Measurements from ENCODE around the gene LRRC8C. TPM values are rescaled to one million over a fixed set of nuclear protein-coding genes. Genes with fewer than 3 reads are reported as not detected.
A peak's percentile ranks its signal among the peaks of the same experiment; 100 is the strongest.
"Not testable (repeated sequence)": the region's sequence is repeated elsewhere in the genome, so short reads cannot be mapped to it uniquely, and the experiment has no call there.

The LRRC8C gene
- 22.9 TPM for total RNA-seq
- long read RNA-seq, full-length matches to known transcripts, result 20 of 33 reads
- long read RNA-seq, partial matches to known transcripts, result 12 of 33 reads
- long read RNA-seq, other reads (novel, unspliced or antisense), result 1 of 33 reads

GRCh38 chr1:89632657-89633247 lies at the start of gene LRRC8C:
TSS of gene LRRC8C (plus strand) at chr1:89633120. CDS start at chr1:89686474, 53,354 bp downstream.
- DNase-seq (ENCODE audit: low spot score), result peak; percentile 96

DNA sequence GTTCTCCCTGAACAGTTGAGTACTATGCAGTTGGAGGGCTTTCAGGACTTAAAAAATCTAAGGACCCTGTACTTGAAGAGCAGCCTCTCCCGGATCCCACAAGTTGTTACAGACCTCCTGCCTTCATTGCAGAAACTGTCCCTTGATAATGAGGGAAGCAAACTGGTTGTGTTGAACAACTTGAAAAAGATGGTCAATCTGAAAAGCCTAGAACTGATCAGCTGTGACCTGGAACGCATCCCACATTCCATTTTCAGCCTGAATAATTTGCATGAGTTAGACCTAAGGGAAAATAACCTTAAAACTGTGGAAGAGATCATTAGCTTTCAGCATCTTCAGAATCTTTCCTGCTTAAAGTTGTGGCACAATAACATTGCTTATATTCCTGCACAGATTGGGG lies 48.7 kb upstream of the LRRC8C start:
- DNase-seq (ENCODE audit: low spot score), result no peak

- DNase-seq (ENCODE audit: low spot score), result no peak
These were observed 48.1 kb upstream of the LRRC8C start for GRCh38 chr1:89584781-89585180.

DNA sequence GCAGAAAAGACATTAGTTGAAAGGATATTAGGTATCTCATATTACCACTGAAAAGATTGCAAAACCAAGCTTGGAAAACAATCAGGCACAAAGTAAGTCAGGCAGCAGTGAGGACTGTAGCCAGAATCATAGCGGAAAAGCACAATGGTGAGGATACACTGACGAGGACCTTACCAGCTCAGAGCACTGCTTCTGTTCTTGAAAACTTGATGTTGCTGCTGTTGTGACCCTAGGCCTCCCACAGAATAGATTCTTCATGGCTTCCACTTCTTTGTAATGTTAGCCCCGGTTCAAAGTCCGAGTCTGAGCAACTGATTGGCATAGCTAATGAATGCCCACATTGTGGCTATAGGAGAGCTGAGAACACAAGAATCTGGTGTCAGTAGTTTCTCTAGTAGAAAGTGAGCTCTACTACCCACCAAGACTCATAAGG lies 45.2 kb upstream of the LRRC8C start:
- no peak for DNase-seq (ENCODE audit: low spot score)

- DNase-seq (ENCODE audit: low spot score), result no peak
These were observed 44.4 kb upstream of the LRRC8C start for GRCh38 chr1:89588480-89588879.

GRCh38 chr1:89589515-89589914 lies 43.4 kb upstream of the LRRC8C start:
- DNase-seq (ENCODE audit: low spot score), result no peak

DNA sequence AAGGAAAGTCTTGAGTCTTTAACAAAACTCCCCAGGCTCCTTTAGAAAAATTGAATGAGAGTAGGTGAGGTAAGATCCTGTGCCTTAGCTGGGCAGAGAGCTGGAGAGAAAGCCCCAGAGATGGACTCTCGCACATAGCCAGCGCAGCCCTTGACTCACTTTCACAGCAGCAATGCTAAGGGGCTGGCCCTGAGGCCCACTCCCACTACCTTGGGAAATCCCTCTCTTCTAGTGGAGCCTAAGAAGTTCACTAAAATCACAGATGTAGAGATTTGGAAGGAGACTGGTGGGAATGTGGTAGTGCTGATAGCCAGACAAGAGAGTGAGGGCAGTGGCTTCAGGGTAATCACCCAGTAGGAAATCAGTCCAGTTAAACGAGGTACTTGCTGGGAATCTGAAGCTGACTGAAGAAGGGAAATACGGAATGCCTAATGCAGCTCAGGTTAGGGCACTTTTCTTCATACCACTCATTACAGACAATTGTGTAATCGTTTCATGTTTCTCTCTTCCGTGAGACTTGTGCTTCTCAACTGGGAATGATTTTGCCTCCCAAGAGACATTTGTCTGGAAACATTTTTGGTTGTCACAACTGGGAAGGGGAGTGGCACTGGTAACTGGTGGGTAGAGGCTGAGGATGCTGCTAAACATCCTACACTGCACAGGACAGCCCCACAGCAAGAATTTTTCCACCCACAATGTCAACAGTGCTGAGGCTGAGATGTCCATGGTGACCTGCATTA lies 42.4 kb upstream of the LRRC8C start:
- DNase-seq (ENCODE audit: low spot score), result no peak

- DNase-seq (ENCODE audit: low spot score), result not testable (repeated sequence)
These were observed 40.0 kb upstream of the LRRC8C start for GRCh38 chr1:89592861-89593302.

GRCh38 chr1:89594096-89594740 lies 38.7 kb upstream of the LRRC8C start:
- DNase-seq (ENCODE audit: low spot score), result no peak

DNA sequence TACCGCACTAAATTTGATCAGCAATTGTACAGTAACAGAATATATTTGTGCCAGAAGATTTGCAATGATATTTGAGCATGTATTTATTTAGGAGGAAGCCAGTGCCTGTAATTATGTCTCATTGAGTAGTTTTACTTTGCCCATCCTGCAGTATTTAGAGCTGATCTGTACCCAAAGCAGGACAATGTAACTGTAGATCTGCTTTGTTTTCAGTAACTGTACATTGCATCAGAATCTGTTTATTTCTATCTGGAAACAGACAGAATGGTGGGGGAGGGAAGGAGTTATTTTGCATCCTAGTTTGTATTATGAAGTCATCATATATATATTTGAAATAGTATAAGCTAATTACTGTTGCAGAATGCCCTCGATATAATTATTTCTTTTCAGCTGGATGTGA lies 36.2 kb upstream of the LRRC8C start:
- DNase-seq (ENCODE audit: low spot score), result no peak

GRCh38 chr1:89598450-89599331 lies 34.2 kb upstream of the LRRC8C start:
- no peak for DNase-seq (ENCODE audit: low spot score)

GRCh38 chr1:89599332-89599630 lies 33.6 kb upstream of the LRRC8C start:
- no peak for DNase-seq (ENCODE audit: low spot score)

DNA sequence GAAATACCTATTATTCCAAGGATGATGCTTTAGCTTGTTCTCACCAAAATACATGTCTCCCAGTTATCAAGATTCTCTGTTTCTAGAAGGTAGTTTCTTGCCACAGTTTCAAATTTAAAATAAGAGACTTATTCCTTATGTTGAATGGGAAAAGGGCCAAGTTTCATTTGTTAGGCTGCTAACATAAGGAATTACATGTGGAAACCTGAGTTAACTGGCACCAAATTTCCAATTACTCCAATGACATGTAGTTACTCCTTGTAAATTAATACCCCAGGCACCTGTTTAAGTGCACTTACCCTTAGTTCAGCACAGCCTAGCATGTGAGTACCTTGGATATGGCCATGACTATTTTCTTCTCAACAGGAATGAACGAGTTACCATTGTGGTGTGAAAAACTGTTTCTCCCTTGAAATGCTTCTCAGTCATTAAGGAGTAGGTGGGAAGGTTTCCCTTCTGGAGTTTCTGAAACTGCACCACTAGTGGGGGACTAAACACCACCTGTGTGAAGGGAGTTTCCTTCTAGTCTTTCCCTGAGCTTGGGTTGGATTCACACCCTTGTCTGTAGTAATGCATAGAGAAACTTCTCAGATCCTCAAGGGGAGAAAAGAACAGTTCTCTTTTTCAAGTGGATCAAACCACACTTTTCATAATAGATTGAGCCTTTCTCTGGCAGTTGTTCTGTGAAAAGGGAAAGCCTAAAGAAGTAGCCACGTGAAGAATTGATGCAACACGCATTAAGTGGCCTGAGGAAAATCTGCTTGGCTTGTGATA lies 32.3 kb upstream of the LRRC8C start:
- no peak for DNase-seq (ENCODE audit: low spot score)

GRCh38 chr1:89602871-89603404 lies 30.0 kb upstream of the LRRC8C start:
- DNase-seq (ENCODE audit: low spot score), result no peak

DNA sequence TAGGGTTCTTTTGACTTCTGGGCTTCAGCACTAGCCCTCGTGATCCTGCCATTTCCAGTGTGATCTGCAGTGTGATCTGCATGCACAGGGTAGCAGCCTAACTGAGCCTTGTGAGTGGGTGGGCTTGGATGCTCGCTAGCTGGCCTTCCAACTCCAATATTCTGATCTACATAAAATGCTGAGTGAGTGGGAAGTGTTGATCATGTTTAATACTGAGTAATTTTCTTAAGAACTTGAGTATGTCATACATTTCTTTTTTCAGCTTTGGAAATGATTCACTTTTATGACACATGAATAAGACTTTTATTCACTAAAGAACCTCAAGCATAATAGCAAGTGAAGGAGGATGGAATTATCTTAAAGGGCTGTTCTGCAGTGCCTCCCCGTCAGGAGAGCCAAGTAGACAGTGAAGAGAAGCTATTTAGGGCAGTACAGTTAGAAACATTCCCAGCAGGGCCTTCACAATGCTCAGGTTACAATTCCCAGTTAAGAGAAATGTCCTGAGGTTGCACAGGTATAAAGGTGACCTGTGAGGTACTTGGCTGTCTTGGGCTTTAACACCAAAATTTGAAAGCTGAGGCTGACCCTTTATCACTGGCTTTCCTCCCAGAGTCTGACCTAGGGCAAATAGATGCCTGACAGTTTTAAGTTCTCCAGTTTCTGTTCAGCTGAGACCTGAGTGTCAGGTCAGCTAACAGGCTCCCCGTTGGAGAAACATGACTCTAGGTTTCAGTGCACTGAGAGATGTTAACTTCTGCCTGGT lies 29.1 kb upstream of the LRRC8C start:
- no peak for DNase-seq (ENCODE audit: low spot score)

GRCh38 chr1:89604414-89604735 lies 28.5 kb upstream of the LRRC8C start:
- no peak for DNase-seq (ENCODE audit: low spot score)

DNA sequence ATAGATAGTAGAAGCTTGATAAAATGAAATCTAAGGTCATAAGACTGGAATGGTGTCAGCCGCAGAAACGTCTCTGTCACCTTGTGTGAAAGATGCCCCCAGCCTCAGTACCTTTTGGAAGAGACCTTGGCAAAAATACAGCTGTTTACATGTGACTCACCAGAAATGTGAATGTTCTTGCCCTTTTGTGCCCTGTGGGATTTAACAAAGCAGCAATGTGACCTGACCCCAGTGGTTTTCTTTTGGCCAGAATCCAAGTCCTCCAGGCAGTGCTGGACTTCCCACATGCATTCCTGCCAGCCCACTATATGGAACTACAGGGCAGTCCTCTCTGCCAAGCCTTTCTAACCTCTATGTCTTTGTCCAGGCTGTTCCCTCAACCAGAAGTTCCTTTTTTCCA lies 27.2 kb upstream of the LRRC8C start:
- no peak for DNase-seq (ENCODE audit: low spot score)

GRCh38 chr1:89606227-89606980 lies 26.5 kb upstream of the LRRC8C start:
- DNase-seq (ENCODE audit: low spot score), result no peak

DNA sequence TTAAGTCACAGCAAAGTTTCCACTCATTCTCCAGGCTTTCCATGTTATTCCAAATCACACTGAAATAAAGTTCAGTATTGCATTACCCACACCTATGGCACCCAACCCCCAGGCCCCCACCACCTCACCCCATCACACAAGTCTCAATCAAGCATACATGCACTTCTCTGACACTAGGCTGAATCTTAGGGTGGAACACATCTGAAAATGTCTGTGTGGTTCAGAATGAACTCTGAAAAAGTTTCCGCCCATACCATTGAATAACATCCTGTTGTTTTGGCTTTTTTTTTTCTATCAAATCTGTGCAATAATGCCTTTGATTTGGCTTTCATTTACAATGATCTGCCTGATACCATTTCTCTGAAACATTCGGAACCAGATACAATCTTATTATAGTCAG lies 25.8 kb upstream of the LRRC8C start:
- no peak for DNase-seq (ENCODE audit: low spot score)

Measured in mesenteric fat pad (tissue), 1 donor.